ENCODE measurements around the gene IGF1R. TPM values are rescaled to one million over a fixed set of nuclear protein-coding genes. Genes with fewer than 3 reads are reported as not detected.
A peak's percentile ranks its signal among the peaks of the same experiment; 100 is the strongest.

The IGF1R gene
- total RNA-seq, 1 donor from 2014 or later, result 97.7 TPM

DNA sequence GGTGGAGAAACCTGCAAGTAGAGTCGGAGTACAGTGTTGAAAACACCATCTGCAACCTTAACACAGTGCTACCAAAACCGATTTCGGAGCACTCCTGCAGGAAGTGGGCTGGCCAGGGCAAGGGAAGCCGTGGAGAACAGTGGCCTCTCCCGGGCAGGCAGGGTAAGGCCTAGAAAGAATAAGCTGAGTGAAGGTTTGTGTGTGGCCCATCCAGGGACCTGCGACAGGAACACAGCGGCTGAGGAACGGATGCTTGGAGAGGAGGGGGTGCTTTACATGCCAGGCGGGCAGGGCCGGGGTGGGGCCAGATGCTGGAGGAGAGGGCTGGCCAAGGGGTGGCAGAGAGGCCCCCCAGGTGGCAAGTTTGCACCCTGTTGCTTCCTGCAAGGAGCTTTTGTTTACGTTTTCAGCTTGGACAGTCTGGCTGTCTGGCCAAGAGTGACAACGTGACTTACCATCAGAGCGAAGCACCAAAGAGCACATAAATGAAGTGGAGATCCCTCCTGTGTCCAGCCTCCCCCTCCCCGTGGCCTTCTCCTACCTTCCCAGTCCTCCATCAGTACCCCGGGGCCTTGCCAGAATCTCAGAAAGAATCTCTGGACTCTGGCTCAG, 202.7 kb downstream of the IGF1R start:
- intact Hi-C loops (cut with DNase I), result no loop called here
- Histone ChIP-seq H3K4me1 (peaks cover 54% of the 10 kb centered on the region), H3K27me3 (no peaks in the 10 kb centered on the region), H3K36me3 (no peaks in the 10 kb centered on the region), H3K9me3 (no peaks in the 10 kb centered on the region), H3K27ac (peak overlapping the region; percentile 93), H3K4me3 (peak overlapping the region; percentile 54 to 65)
- TF ChIP-seq, protein P1, sequence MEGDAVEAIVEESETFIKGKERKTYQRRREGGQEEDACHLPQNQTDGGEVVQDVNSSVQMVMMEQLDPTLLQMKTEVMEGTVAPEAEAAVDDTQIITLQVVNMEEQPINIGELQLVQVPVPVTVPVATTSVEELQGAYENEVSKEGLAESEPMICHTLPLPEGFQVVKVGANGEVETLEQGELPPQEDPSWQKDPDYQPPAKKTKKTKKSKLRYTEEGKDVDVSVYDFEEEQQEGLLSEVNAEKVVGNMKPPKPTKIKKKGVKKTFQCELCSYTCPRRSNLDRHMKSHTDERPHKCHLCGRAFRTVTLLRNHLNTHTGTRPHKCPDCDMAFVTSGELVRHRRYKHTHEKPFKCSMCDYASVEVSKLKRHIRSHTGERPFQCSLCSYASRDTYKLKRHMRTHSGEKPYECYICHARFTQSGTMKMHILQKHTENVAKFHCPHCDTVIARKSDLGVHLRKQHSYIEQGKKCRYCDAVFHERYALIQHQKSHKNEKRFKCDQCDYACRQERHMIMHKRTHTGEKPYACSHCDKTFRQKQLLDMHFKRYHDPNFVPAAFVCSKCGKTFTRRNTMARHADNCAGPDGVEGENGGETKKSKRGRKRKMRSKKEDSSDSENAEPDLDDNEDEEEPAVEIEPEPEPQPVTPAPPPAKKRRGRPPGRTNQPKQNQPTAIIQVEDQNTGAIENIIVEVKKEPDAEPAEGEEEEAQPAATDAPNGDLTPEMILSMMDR (IDR thresholded peaks at IDR 0.05), result peak; percentile 37 to 76 (median 60)
- no peak for TF ChIP-seq POLR2A (IDR thresholded peaks at IDR 0.05)
- TF ChIP-seq POLR2AphosphoS5 (IDR thresholded peaks at IDR 0.05; ENCODE audit: insufficient read depth in 1 of 2, low read depth in 1 of 2), result peak; percentile 25 to 42
- no peak for DNase-seq (ENCODE audit: extremely low spot score in 2 of 2)

DNA sequence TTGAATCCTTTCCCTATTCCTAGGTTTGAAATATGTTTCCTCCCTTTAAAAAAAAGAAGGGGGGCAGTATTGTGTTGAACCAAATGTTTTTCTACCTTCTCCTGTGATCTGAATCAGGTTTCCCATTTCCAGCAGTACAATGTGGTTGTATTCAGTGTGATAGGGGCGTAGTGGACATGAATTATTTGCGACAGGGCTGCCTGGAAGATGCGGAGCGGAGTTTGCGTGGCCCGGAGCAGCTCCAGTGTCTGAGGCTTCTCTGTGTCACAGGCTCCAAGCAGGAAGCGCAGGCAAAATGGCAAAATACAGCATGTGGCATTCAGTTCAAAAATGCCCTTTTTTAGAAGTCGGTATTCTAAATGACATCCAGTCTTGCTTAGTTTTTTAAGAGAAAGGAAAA, 204.8 kb downstream of the IGF1R start:
- H3K9me3 ChIP-seq, result no peaks in the 10 kb centered on the region
- H3K36me3 ChIP-seq, result no peaks in the 10 kb centered on the region
- no peak for DNase-seq (ENCODE audit: extremely low spot score in 2 of 2)
- peak overlapping the region; percentile 54 to 65 for H3K4me3 ChIP-seq
- peak overlapping the region; percentile 94 for H3K27ac ChIP-seq
- H3K27me3 ChIP-seq, result no peaks in the 10 kb centered on the region
- intact Hi-C loops (cut with DNase I), result loop anchor here (1.0 kb wide), 1 partner anchor 203 kb away; no protein-coding TSS in a partner anchor
- peaks cover 69% of the 10 kb centered on the region for H3K4me1 ChIP-seq
- peak in 1 of 2 donors; percentile 75 for TF ChIP-seq POLR2A (IDR thresholded peaks at IDR 0.05)
- TF ChIP-seq, protein P1 (IDR thresholded peaks at IDR 0.05), result peak in 1 of 3 experiments; percentile 21
- peak; percentile 49 to 93 for TF ChIP-seq POLR2AphosphoS5 (IDR thresholded peaks at IDR 0.05; ENCODE audit: insufficient read depth in 1 of 2, low read depth in 1 of 2)

DNA sequence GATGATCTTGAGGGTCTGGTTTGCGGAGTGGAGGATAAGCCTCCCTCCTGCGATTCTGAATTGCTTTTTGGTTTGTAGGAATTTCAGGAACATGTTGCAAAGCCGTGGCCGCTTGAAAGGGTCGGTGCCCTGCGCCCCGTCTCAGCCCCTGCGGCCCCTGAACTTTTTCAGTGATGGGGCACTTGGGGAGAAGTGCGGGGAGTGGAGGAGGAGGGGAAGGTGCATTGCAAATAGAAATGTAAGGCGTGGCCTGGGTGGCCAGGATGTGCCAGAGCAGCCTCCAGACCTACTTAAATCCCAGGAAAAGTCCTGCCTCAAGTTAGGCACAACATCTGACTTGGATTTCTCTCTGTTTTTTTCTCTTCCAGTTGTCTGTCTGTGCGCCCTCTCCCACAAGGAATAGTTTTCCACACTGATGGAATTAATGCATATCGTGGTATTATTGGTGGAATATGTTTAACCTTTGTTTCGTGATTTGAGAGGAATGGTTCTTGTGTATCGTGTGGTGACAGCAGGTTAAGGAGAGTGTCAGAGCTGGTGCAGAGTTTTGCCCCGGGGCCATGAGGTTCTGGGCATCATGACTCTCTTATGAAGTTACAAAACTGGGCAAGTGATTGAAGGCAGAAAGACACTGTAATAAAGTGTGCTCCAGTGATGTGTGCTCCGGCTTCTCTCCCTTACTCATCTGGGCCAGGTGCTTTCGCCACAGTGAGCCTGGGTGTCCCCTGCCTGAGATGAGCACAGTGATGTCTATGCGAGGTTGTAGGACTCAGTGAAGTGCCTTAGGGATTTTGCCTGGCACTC, 205.5 kb downstream of the IGF1R start:
- Histone ChIP-seq H3K4me1 (peaks cover 76% of the 10 kb centered on the region), H3K4me3 (peak overlapping the region; percentile 54 to 65)
- no peak for DNase-seq (ENCODE audit: extremely low spot score in 2 of 2)

DNA sequence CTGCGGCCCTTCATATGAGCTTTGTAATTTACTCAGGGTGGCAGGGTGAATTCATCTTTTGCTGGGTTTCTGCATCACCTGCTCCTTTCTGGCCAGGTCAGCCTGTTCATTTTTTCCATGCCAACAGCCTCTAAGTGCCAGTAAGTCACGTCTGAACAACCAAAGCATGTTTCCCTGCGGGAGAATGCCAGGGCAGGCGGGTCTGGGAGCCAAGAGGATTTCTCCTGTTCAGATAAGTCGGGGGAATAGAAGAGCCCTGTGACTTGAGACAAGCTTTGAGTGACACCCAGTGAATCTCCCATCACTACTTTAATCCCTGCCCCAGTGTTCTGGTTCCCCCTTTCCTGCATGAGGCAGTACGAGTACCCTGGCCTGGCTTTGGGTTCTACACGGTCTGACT, 206.2 kb downstream of the IGF1R start:
- Histone ChIP-seq H3K4me1 (peaks cover 81% of the 10 kb centered on the region), H3K9me3 (no peaks in the 10 kb centered on the region), H3K36me3 (no peaks in the 10 kb centered on the region), H3K27me3 (no peaks in the 10 kb centered on the region), H3K27ac (peak overlapping the region; percentile 94), H3K4me3 (no peak overlapping the region)
- TF ChIP-seq POLR2AphosphoS5 (IDR thresholded peaks at IDR 0.05; ENCODE audit: insufficient read depth in 1 of 2, low read depth in 1 of 2) (no peak), POLR2A (IDR thresholded peaks at IDR 0.05) (no peak)
- TF ChIP-seq, protein P1 (IDR thresholded peaks at IDR 0.05), result no peak
- no peak for DNase-seq (ENCODE audit: extremely low spot score in 2 of 2)
- intact Hi-C loops (cut with DNase I), result no loop called here

More for the DNA sequence above, 205.5 kb downstream of the IGF1R start:
- Histone ChIP-seq H3K36me3 (no peaks in the 10 kb centered on the region), H3K9me3 (no peaks in the 10 kb centered on the region), H3K27me3 (no peaks in the 10 kb centered on the region), H3K27ac (peak overlapping the region; percentile 94)
- intact Hi-C loops (cut with DNase I), result loop anchor here (1.0 kb wide), 1 partner anchor 204 kb away; no protein-coding TSS in a partner anchor
- TF ChIP-seq, protein P1 (IDR thresholded peaks at IDR 0.05), result no peak
- TF ChIP-seq POLR2AphosphoS5 (IDR thresholded peaks at IDR 0.05; ENCODE audit: insufficient read depth in 1 of 2, low read depth in 1 of 2), result no peak
- TF ChIP-seq POLR2A (IDR thresholded peaks at IDR 0.05), result no peak
